ENCODE measurements around the gene TMEM52.
"Not testable (repeated sequence)": the region's sequence is repeated elsewhere in the genome, so short reads cannot be mapped to it uniquely, and the experiment has no call there.

TMEM52 gene

DNA sequence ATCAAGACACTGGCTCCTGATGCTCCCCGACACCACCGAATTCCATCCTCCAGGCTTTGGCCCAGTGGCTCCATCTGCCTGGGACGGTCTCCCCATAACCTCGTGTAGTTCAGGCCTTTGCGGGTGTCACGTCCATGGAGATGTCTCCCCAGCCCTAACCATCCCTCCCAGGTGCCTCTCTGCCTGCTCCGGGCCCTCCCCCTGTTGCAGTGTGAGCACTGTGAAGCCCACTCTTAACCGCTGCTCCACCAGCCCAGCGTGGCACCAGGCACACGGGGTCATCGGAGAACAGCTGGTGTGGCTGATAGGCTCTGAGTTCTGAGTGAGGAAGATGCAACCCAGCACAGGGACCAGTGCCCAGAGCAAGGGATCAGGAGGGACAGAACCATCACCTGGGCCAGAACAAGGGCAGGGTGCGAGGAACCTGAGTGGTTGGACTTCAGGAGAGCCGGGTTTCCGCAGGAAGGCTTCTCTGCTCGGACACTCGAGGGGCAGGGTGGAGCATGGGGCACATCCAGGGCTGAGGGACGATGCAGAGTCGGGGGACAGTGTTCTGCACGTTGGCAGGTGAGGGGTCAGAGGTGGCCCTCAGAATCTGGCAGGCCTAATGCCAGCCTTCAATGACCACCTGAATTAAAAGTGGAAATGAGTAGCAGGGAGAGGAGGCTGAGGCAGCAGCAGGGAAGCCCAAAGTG is 25.6 kb downstream of the TMEM52 start:
- DNase-seq: no peak

DNA sequence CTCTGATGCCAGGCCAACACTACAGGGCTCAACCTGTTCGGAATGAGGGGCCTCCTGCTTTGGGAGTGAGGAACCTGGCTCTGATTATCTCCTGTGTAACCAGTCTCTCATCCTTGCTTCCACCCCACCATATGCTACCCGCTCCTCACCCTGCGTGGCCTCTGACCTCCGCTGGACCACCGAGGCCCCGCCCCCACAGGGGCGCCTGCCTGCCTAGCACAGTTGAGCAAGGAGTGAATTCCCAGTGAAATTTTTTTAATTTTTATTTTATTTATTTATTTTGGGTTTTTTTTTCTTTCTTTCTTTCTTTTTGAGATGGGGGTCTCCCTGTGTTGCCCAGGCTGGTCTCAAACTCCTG is 26.3 kb downstream of the TMEM52 start:
- DNase-seq: no peak

DNA sequence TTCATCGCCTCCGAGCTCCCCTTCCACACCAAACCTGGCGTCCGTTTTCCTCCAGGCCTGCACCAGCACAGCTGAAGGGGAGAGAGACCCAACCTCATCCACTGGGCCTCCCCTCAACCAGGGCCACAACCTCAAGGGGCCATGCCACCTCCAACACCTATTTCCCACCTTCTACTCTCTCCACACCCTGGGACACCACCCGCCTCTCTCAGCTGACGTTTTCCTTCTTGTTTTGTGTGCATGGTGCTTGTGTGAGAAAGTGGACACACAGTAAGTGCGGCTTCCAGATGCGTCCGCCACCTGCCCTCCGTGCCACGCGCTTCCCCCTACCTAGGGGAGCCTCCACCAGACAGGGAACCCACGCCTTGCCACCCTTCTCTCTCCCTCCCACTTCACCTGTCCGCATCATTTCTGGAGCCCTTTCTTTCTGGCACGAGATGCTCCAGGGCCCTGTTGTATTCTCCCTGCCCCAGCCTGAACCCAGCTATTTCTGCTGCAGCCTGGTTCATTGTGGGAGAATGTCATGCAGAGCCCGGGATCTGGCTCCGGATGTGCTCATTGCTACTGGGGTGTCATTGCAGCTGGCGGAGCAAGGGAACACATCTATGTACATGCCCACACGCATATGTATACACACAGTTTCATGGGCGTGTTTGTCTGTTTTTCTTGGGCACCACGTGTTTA is 26.9 kb downstream of the TMEM52 start:
- peak; percentile 19 for DNase-seq

DNA sequence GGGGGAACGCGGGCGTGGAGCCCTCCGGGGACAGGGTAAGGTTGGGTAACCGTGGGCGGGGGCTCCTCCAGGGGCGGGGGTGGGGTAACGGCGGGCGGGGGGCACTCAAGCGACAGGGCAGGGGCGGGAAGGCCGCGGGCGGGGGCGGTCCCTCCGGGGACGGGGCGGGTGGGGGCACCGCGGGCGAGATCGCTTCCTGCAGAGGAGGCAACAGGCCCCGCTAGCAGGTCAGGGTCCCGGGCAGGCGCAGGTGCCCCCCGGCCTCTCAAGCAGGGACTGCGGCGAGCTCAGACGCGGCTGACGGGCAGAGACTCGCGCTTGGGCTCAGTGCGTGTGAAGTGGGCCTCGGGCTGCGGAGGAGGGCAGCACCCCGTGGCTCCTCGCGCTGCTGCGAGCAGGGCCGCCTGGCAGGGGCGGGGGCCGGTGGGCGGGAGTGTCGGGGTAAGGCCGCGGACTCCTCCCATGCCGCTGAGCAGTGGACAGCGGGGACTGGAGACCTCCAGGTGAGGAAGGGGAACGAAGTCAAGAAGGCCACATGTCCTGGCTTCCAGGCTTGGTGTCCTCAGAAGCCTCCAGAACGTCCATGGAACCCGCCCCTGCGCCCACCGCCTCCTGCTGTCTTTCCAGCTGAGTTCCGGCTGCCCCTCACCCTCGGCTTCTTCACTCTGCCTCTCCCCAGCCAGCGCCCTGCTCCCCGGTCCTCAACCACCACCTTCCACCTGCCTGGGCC is 27.6 kb downstream of the TMEM52 start:
- peak; percentile 89 for DNase-seq

DNA sequence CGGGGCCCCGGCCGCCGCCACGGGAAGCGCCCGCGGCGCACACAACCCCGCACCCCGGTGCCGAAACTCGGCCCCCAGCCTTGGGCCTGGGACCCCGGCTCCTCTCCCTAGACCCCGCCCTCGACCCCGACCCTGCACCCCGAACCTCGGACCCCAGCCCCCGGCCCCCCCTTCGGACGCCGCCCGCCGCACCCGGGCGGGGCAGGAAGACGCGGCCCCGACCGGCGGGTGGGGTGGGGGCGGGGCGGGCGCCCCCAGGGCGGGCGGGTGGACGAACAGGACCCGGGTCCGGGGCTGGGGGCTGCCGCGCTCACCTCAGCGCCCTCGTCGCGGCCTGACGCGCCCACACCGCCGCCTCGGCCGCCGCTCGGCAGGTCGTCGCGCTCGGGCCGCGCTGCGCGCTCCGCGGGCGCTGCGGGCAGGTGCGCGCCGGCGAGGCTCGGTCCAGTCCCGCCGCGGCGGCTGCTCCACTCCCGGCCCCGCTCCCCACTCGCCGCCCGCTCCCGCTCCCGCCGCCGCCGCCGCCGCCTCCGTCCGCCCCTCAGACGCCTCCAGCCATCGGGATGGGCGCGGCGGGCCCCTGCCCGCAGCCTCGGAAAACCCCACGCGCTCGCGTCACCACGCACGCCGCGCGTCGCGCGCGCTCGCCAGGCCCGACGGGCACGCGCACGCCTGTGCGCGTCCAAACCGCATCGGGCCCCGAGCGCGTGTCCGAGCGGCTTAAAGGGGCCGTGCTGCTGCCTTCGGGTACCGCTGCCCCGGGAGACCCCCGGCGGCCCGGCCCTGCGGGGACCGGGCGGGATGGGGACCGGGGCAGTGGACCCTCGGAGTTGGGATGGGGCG is 28.4 kb downstream of the TMEM52 start, which contains the start of gene GNB1:
Gene GNB1 (minus strand): TSS at position 582 of the 843 bp plus-strand sequence. CDS start 65,634 bp downstream, outside the sequence.
- peak; percentile 89 for DNase-seq

DNA sequence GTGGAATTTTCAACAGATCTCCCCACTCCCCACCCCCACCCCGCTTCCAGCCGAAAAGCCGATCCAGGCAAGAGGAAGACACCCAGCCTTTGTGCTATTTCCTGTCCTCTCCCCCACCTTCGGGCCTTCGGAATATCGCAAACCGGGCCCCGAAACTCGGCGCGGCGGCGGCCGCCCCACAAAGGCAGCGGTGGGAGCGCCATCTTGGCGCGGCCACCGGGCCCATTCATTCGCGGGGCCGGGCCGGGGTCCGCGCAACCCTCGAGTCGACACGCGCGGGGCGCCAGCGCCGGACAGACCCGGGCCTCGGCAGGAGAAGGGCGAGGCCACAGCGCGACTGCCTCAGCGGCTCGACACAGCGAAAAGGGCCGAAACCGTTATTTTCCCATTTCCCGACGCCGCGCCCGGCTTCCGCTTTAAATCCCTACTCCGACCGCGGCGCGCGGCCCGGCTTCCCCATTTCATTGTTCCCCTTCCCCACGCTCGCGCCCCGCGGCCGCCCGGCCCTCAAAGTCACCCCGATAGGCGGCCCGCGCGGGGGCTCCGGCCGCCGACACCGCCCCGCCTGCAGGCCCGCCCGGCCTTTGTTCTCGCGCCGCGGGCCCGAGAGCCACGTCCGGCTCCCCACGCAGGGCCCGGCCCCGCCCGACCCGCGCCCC is 29.1 kb downstream of the TMEM52 start:
- DNase-seq: peak; percentile 47

DNA sequence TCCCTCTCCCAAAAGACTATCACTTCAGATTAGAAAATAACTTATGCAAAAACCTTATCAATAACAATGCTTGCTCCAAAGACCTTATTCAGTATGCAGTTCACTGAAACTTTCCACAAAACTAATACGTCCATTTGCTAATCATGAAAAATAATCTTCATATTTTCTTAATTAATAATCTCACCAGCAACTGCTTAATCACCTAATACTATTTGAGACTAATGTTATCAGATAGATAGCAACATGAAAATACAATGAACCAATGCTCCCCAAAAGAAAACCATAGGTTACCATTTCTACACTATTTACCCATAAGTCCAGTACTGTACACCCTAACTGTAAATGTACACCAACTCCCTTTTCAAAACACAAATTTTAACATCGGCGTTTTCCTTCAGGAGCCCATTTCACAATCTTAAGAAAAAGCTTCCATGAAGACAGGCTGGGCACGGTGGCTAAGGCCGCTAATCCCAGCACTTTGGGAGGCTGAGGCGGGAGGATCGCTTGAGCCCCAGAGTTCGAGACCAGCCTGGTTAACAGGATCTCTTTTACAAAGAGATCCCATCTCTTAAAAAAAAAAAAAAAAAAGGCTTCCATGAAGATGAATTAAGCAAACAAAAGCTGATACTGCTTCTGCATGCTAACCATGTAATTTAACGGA is 29.9 kb downstream of the TMEM52 start:
- DNase-seq: no peak

DNA sequence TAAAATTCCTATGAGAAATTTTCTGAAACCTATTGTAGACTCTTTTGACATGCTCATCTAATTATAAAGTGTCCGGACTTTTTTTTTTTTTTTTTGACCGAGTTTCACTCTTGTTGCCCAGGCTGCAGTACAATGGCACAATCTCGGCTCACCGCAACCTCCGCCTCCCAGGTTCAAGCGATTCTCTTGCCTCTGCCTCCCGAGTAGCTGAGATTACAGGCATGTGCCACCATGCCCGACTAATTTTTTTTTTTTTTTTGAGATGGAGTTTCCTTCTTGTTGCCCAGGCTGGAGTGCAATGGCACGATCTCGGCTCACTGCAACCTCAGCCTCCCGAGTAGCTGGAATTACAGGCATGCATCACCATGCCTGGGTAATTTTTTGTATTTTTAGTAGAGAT is 35.2 kb downstream of the TMEM52 start:
- not testable (repeated sequence) for DNase-seq

DNA sequence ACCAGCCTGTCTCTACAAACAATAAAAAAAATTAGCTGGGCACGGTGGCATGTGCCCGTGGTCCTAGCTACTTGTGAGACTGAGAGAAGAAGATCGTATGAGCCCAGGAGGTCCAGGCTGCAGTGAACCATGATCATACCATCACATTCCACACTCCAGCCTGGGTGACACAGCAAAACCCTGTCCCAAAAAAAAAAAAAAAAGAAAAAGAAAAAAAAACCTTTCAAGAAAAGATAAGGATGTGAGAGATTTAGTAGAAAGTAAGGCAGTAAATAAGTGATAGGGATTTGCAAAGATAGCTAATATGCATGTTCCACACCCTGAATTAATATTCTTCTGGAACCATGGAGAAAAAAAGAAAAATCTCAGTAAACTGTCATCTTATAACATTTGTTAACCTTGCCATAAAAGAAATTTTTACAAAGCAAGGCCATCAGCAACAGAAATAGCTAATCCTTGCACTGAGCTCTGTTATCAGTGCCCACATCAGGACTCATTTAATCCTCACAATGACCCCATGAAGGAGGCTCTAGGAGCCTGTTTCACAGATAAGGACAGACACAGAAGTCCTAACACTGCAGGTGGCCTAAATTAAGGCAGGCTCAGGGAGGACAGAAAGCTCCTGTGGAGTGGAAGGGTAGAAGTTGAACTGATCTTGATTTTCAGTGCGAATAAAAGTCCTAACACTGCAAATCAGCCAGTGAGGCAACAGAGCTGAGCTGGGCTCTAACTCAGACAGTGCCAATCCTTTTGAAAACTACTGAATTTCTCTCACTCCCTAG is 35.8 kb downstream of the TMEM52 start:
- DNase-seq: no peak

DNA sequence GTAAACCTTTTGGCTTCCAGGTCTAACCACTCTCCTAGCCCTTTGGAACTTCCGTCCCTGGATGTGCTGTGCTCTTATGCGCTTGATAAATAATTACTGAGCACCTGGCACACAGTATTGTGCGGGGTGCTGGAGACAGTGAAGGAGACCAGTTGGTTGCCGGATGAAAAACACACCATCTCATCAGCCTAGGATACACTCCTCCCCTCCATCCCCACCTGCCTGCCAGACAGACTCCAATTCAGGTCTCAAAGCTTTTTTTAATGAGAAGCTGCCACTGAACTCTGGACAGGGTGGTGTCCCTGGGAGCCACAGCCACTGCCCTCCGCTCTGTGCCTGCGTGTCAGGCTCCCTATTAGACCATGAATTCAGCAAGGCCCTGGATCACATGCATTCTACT is 37.4 kb downstream of the TMEM52 start:
- no peak for DNase-seq

DNA sequence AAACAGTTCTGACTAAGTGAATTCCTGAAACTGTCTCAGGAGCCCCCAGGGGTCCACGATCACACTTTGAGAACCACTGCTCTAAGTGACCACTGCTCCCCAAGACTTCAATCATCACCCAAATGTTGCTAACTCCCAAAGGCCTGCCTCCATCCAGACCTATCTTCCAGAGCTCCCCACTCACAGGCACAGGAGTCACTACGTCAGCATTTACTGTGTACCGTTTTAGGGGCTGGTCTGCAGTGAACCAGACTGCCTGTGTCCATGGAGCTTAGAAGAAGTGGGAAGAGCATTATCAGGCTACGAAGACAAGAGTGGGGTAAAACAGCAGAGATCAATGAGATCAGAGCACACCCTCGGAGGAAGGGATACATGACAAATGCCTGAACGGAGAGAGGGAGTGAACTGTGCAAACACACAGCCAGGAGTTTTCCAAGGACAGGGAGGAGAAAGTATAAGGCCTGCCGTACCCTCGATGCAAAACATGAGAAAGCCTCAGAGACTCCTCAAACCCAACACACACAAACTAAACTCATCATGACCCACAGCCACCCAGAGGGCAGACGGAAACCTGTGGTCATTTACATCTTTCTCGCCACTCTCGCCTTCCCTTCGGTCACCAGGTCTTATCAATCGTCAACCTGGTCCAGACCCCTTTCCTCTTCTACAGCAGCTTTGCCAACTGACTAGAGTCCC is 38.3 kb downstream of the TMEM52 start:
- DNase-seq: no peak

DNA sequence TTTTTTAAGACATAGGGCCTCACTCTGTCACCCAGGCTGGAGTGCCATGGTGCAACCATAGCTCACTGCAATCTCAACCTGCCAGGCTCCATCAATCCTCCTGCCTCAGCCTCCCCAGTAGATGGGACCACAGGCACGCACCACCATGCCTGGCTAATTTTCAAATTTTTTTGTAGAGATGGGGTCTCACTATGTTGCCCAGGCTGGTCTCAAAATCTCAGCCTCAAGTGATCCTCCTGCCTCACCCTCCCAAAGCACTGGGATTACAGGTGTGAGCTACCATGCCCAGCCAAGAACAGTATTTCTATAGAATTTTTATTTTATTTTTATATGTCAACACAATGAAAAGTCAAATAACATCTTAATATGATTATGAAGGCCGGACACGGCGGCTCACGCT is 39.1 kb downstream of the TMEM52 start:
- DNase-seq: no peak

DNA sequence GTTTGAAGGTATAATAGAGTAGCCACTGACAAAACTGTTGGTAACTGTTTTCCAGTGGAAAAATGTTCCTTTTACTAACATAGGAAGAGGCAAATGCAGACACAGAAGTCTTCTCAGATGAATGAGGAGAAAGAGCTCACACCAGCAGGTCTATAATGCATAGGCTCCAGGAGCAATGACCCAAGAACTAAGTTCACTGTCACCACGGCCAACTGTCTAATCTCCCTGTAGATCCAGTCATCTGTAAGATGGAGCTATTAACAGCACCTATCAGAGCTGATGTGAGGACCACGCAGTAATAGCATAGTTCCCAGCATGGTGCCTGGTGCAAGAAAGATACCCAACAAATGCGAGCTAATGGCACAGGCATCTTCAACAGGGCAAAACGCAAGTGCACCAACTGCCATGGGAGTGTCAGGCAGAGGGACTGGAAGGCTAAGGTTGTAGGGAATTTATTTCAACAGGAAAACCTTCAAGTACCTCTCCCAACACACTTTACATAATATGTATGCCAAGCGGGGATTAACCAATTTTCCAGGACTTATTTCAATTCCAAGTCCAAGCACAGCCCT is 41.1 kb downstream of the TMEM52 start:
- no peak for DNase-seq

DNA sequence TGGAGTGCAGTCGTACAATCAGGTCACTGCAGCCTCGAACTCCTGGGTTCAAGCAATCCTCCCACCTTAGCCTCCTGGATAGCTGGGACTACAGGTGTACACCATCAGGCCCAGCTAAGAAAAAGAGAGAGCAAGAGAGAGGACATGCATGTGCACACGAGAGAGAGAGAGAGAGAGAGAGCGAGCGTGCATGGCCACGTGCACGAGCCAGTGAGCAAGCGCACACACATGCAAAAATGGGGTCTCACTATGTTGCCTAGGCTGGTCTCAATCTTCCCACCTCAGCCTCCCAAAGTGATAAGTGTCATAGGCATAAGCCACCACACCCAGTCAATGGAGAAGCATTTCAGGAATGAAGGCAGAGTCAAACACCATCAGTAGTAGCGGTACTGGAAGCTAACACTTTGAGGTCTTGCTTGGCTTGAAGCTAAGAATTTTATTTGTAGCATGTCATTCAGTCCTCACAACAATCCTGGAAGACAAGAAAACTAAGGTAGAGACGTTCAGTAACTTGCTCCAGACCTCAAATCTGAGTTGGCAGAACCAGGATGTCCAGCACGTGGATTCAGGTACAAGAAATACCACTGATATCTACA is 42.6 kb downstream of the TMEM52 start:
- DNase-seq: no peak

DNA sequence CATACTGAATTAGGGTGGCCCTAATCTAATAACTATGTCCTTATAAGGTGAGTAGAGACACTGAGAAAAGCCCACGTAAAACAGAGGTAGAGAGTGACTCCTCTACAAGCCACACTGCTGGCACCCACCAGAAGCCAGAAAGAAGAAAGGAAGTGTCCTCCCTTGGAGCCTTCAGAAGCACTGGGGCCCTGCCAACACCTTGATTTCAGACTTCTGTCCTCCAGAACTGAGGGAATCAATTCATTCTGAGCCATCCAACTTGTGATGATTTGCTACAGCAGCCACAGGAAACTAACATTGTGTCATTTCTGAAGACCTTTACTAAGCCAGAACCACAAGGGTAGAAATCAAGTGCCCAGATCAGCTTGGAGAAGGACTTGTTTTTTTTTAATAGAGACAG is 43.1 kb downstream of the TMEM52 start:
- DNase-seq: no peak

DNA sequence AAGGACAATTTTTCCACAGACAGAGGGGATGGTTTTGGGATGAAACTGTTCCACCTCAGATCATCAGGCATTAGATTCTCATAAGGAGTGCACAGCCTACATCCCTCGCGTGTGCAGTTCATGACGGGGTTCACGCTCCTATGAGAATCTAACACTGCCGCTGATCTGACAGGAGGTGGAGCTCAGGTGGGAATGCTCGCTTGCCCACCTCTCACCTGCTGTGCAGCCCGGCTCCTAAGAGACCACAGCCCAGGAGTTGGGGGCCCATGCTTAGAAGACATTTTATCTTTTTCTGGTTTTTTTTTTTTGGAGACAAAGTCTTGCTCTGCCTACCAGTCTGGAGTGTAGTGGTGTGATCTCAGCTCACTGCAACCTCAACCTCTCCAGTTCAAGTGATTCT is 44.2 kb downstream of the TMEM52 start:
- no peak for DNase-seq

DNA sequence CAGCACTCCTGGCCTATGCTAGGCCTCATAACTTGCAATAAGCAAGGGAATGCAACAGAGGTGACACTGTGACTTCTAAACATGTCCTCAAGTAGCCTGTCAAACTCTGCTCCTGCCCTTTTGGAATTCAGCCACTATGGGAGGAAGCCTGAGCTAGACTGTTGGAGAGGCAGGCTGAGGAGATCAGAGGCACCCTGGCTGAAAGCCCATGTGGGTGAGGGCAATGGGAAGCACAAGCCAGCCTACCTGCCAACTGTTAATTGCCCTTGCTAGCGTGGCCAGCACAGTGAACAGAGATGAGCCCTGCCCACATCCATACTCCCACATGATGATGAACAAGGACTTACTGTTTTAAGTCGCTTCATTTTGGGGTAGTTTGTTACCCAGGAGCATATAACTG is 45.9 kb downstream of the TMEM52 start:
- DNase-seq: no peak

DNA sequence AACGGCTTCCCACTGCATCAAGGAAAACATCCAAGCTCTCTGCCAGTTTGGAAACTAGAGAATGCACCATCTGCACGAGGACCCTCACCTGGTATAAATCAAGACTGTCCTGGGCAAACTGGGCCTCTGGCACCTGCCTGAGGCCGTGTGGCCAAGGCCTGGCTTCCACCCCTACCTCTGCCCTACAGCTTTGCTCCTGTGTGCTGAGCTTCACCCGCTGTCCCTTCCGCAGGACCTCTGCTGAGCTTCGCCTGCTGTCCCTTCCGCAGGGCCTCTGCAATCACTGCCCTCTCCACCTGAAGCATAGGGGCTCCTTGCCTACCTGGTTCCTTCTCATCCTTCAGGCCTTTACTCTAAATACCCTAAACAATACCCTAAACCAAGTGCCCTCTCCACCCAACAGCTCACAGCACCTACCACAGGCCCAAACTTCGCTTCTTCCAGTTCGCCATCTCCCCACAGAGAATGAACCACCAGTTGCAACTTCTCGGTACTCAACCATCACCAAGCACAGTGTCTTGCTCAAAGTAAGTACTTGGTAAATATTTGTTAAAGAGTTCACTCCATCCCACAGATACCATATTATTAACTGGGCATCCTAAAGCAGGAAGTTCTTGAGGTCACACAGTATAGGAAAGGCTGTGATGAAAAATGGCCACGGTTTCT is 46.6 kb downstream of the TMEM52 start:
- DNase-seq: no peak

DNA sequence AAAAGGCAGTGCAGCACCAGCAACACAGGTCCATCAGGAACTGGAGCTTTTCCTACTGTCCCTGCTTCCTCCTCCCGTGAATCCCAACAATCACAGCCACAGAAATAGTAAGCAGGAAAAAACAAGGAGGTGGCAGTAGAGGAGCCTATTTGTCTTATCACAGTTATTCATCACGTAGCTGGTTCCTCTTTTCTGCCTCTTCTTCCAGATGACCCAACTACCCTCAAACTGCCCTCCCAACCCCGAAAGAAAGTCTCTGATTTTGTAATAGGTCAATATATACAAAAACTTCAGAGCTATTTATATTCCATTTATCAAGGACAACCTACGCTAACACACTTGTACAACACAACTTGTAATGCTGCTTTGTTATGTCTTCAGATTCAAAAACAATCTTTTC is 49.6 kb downstream of the TMEM52 start:
- DNase-seq: no peak
